IPS-18c (cell line): ENCODE results near the gene BTN1A1.
A peak's percentile ranks its signal among the peaks of the same experiment; 100 is the strongest.
"Not testable (repeated sequence)": the region's sequence is repeated elsewhere in the genome, so short reads cannot be mapped to it uniquely, and the experiment has no call there.

Experiments used
- H3K4me3 ChIP-seq: 2 replicates; pipeline ENCODE4 v1.7.0; 2013; ENCODE audit warnings: low read depth, mild to moderate bottlenecking, low read length, moderate library complexity; ENCODE audit not compliant: insufficient read depth
- H3K9me3 ChIP-seq: one replicate; pipeline ENCODE4 v1.6.1; 2013; ENCODE audit warnings: mild to moderate bottlenecking, low read length, moderate library complexity; ENCODE audit not compliant: control insufficient read depth, insufficient read depth

The BTN1A1 gene

GRCh38 chr6:26500102-26500501 is at the start of gene BTN1A1:
TSS of gene BTN1A1 (plus strand) at chr6:26500303. CDS start at chr6:26501287, 984 bp downstream.
- peak within 1 kb of the TSS; percentile 60; the same call in 1 of the 2 replicates for H3K4me3 ChIP-seq
- H3K9me3 ChIP-seq, result peaks cover 5% of the 10 kb centered on the region

- Histone ChIP-seq H3K9me3 (no peaks in the 10 kb centered on the region), H3K4me3 (no peak overlapping the region)
Observed at GRCh38 chr6:26452631-26453235, 47.4 kb upstream of the BTN1A1 start.

GRCh38 chr6:26454631-26455030 is 45.5 kb upstream of the BTN1A1 start:
- Histone ChIP-seq H3K4me3 (no peak overlapping the region), H3K9me3 (no peaks in the 10 kb centered on the region)

GRCh38 chr6:26455357-26455970 is 44.6 kb upstream of the BTN1A1 start:
- Histone ChIP-seq H3K4me3 (no peak overlapping the region), H3K9me3 (no peaks in the 10 kb centered on the region)

GRCh38 chr6:26457264-26457805 is 42.8 kb upstream of the BTN1A1 start:
- Histone ChIP-seq H3K4me3 (peak overlapping the region; percentile 90; the same call in 1 of the 2 replicates), H3K9me3 (no peaks in the 10 kb centered on the region)

- no peaks in the 10 kb centered on the region for H3K9me3 ChIP-seq
- H3K4me3 ChIP-seq, result peak within 1 kb of the TSS; percentile 90
Observed at GRCh38 chr6:26457806-26458688, 42.1 kb upstream of the BTN1A1 start, which contains the start of gene BTN2A1. TSS of gene BTN2A1 (plus strand) at chr6:26457955. CDS start at chr6:26458637, 682 bp downstream.

- no peak overlapping the region for H3K4me3 ChIP-seq
Observed at GRCh38 chr6:26459023-26459810, 40.9 kb upstream of the BTN1A1 start.

GRCh38 chr6:26461353-26461752 is 38.8 kb upstream of the BTN1A1 start:
- not testable (repeated sequence) for H3K4me3 ChIP-seq, H3K9me3 ChIP-seq

More at GRCh38 chr6:26459023-26459810, 40.9 kb upstream of the BTN1A1 start:
- no peaks in the 10 kb centered on the region for H3K9me3 ChIP-seq

GRCh38 chr6:26464014-26464413 is 36.1 kb upstream of the BTN1A1 start:
- Histone ChIP-seq H3K9me3 (no peaks in the 10 kb centered on the region), H3K4me3 (no peak overlapping the region)

- H3K9me3 ChIP-seq, result no peaks in the 10 kb centered on the region
- no peak overlapping the region for H3K4me3 ChIP-seq
Observed at GRCh38 chr6:26464416-26465131, 35.5 kb upstream of the BTN1A1 start.

- Histone ChIP-seq H3K9me3 (no peaks in the 10 kb centered on the region), H3K4me3 (no peak overlapping the region)
Observed at GRCh38 chr6:26465776-26466175, 34.3 kb upstream of the BTN1A1 start.

- no peaks in the 10 kb centered on the region for H3K9me3 ChIP-seq
Observed at GRCh38 chr6:26468829-26469228, 31.3 kb upstream of the BTN1A1 start.

GRCh38 chr6:26470643-26471042 is 29.5 kb upstream of the BTN1A1 start:
- H3K4me3 ChIP-seq, result no peak overlapping the region
- H3K9me3 ChIP-seq, result no peaks in the 10 kb centered on the region

More at GRCh38 chr6:26468829-26469228, 31.3 kb upstream of the BTN1A1 start:
- no peak overlapping the region for H3K4me3 ChIP-seq

- H3K9me3 ChIP-seq, result no peaks in the 10 kb centered on the region
Observed at GRCh38 chr6:26471970-26472369, 28.1 kb upstream of the BTN1A1 start.

GRCh38 chr6:26472549-26473290 is 27.4 kb upstream of the BTN1A1 start:
- no peaks in the 10 kb centered on the region for H3K9me3 ChIP-seq
- H3K4me3 ChIP-seq, result no peak overlapping the region

More at GRCh38 chr6:26471970-26472369, 28.1 kb upstream of the BTN1A1 start:
- H3K4me3 ChIP-seq, result no peak overlapping the region

GRCh38 chr6:26473429-26473757 is 26.7 kb upstream of the BTN1A1 start:
- Histone ChIP-seq H3K4me3 (no peak overlapping the region), H3K9me3 (no peaks in the 10 kb centered on the region)
